T follicular helper cell (primary cell): ENCODE results near the gene CASP8.
A peak's percentile ranks its signal among the peaks of the same experiment; 100 is the strongest.

Experiments used
- DNase-seq: peaks from one replicate; pipeline ENCODE4 v3.0.0-alpha.2; 2020; ENCODE audit warnings: low read depth

Gene CASP8

GRCh38 chr2:201242571-201243277 lies 17.6 kb upstream of the CASP8 start:
- DNase-seq: no peak

- DNase-seq: no peak
These were observed 15.5 kb upstream of the CASP8 start for GRCh38 chr2:201244829-201245228.

GRCh38 chr2:201246280-201246679 lies 14.1 kb upstream of the CASP8 start:
- no peak for DNase-seq

GRCh38 chr2:201248288-201248844 lies 12.0 kb upstream of the CASP8 start:
- no peak for DNase-seq

DNA sequence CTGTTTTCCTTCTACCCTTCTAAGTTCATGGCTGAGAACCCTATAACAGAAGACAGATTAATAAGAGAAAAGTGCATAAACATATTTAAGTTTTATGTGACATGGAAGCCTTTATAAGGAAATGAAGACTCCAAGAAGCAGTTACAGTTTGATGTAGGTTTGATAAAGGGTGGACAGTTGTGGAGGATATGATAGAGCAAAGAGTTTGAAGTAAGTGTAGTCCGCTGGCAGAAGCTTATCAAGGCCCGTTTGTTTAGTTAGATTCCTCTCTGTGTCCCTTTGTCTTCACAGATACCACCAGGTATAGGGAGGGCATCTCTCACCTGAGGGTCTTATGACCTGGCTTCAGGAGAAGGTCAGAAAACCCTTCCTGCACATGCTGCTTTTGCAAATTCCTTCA lies 10.4 kb upstream of the CASP8 start:
- DNase-seq: no peak

DNA sequence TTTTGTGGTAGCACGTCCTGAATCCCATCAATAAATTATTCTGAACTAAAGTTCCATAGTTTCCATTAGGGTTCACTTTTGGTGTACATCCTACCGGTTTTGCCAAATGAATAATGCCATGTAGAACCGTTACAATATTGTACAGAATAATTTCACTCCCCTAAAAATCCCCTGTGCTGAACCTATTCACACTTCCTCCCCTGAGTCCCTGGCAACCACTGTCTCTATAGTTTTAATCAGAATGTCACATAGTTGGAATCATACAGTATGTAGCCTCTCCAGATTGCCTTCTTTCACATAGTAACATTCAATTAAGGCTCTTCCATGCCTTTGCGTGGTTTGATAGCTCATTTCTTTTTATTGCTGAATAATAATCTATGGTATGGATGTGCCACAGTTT lies 9.6 kb upstream of the CASP8 start:
- no peak for DNase-seq

- no peak for DNase-seq
These were observed 6.1 kb upstream of the CASP8 start for GRCh38 chr2:201254081-201254730.

- DNase-seq: no peak
These were observed 4.8 kb upstream of the CASP8 start for GRCh38 chr2:201255408-201256033.

DNA sequence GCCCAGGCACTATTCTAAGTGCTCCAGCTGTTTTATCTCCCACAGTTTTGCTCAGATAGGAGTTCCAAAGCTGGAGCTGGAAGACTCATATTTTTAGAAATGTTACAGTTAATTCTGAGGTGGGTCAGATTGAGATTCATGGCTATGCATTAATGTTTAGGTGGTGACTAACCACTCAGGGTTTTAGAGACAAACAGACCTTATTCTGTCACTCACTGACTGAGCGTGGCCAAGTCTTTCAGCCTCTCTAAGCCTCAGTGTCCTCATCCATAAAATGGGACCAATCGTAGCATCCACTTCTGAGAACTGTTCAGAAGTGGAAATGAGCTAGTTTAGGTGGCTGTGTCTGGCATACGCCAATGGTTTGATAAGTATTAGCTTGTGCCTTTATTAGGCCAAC lies 4.3 kb upstream of the CASP8 start:
- no peak for DNase-seq

- peak; percentile 48 for DNase-seq
These were observed 2.9 kb upstream of the CASP8 start for GRCh38 chr2:201257381-201257955.

GRCh38 chr2:201257956-201258665 lies 2.2 kb upstream of the CASP8 start:
- DNase-seq: peak; percentile 91

GRCh38 chr2:201258666-201259615 lies 1.4 kb upstream of the CASP8 start:
- no peak for DNase-seq

DNA sequence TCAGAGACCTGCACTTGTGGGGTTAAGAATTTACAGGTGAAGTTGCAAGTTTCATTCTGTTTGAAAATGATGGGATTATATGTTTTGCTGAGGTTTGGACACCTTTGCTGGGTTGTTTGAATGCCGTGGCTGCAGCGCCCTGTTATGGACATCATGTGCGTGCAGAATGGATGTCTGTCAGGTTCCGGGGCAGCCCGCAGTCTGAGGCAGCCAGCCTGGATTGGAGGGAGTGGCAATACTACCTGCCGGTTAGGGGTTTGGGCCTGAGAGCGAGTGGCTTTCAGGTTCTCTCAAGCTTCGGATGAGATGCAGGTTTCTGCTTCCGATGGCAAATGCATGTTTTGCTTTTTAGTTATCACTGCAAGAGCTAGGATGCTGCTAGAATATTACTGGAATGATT lies 1.1 kb downstream of the CASP8 start:
- peak; percentile 41 for DNase-seq

- no peak for DNase-seq
These were observed 1.6 kb downstream of the CASP8 start for GRCh38 chr2:201261906-201262305.

DNA sequence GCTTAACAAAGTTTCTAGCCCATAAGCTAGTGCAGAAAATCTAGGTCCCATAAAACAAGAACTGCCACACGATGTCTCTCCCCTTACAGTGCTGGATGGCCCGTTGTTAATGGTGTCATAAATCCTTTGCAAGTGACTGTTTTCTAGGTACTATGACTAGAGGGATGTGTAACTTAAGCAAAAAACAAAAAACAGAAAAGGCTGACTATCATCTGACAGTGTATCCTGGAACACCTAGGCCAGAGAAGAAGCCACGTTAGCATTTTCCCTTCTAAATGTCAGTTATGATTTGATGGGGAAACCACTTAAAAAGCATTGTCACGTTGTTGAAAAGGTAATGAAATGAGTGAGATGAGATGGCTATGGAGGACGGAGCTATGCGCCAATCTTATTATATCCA lies 2.4 kb downstream of the CASP8 start:
- no peak for DNase-seq

- no peak for DNase-seq
These were observed 3.4 kb downstream of the CASP8 start for GRCh38 chr2:201263779-201264178.

DNA sequence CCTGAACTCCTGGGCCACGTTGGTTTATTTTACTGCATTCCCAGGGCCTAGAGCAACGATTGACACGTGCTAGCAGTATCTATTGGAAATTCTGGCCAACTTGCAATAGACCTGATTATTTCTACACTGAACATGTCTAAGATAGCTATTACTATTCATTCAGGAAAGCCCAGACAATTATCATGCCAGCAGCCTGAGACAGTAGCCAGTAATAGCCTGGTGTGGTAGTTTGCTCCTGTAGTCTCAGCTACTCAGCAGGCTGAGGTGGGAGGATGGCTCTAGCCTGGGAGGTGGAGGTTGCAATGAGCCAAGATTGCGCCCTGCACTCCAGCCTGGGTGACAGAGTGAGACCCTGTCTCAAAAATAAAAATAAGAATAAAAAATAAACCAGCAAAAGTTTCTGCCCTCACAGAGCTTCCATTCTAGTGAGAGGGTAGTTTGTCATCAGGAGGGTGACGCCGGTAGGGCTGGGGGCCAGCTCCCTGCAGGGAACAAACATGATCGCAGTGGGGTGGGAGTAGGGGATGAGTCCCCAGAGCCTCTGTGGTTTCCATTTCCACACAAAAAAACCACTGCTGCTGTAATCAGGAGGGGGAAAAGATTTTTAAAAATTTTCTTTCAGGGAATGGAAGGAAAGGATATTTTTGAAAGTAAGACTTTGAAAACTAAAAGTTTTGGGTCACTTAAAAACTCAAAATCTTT lies 4.3 kb downstream of the CASP8 start:
- no peak for DNase-seq

- DNase-seq: no peak
These were observed 6.3 kb downstream of the CASP8 start for GRCh38 chr2:201266629-201267028.

- no peak for DNase-seq
These were observed 7.1 kb downstream of the CASP8 start for GRCh38 chr2:201267278-201268030.
